HCT116 (cell line): ENCODE results near the gene SMPDL3B. TPM values are rescaled to one million over a fixed set of nuclear protein-coding genes. Genes with fewer than 3 reads are reported as not detected.

Experiments
- ATAC-seq: fragments of 200-7000 bp; cut with Tn5 transposase; 2 replicates; pipeline ENCODE4 v1.9.1; 2020; ENCODE audit warnings: mild to moderate bottlenecking, moderate library complexity
- BruUV-seq: library from RNA; stranded (reverse); fragments of 400-500 nt; replicated peaks from 2 replicates; lab custom pipeline; 2021; lab: Mats Ljungman, UMichigan
- CTCF ChIA-PET: fragments of 300-600 bp; sonication (Branson Sonifier 250); formaldehyde crosslinking; loops from one replicate; lab custom pipeline; 2021; ENCODE audit warnings: antibody characterized with exemption; lab: Charles Lee
- POLR2A ChIA-PET: fragments of 300-600, 350-600 bp; sonication (Branson Sonifier 250); formaldehyde crosslinking; loops from one replicate; lab custom pipeline; 2021; ENCODE audit warnings: antibody characterized with exemption; lab: Charles Lee
- RAD21 ChIA-PET, 2 experiments: fragments of 300-600 bp; sonication (Branson Sonifier 250); formaldehyde crosslinking; loops; one replicate each; lab custom pipeline; 2023; ENCODE audit warnings: low total read pairs in 2 of 2; ENCODE audit not compliant: uncharacterized antibody in 2 of 2, unreplicated experiment in 2 of 2, low non-redundant PET in 1 of 2; lab: Charles Lee
- DNase-seq: peaks from one replicate; pipeline ENCODE4 v3.0.0-alpha.2; 2010; ENCODE audit warnings: low read depth, low spot score
- H2AFZ ChIP-seq: fragments of 200-600 bp; shearing (Covaris generic), sonication (generic); 2 replicates; pipeline ENCODE4 v1.6.1; 2017; ENCODE audit warnings: low read depth, mixed run types, mixed read lengths, antibody characterized with exemption, low read length; ENCODE audit not compliant: poor library complexity, severe bottlenecking
- H3K27ac ChIP-seq: 2 replicates; pipeline ENCODE4 v1.5.1; 2012; ENCODE audit warnings: low read depth, low read length
- H3K27me3 ChIP-seq: fragments of 200-600 bp; sonication (generic); 2 replicates; pipeline ENCODE4 v1.6.1; 2016; ENCODE audit warnings: mixed run types, low read length, mixed read lengths; ENCODE audit not compliant: insufficient read depth
- H3K36me3 ChIP-seq, 2 experiments: fragments of 200-500 bp in 1 of 2; fragments of 200-600 bp in 1 of 2; sonication (Bioruptor generic) in 1 of 2; sonication (generic) in 1 of 2; 2 replicates each; pipeline versions ENCODE4 v1.5.1 to v1.6.1; 2014 to 2016; ENCODE audit warnings: low read length in 2 of 2, inconsistent platforms in 1 of 2, mixed read lengths in 1 of 2, mixed run types in 1 of 2; ENCODE audit not compliant: insufficient read depth in 2 of 2, control insufficient read depth in 1 of 2
- H3K4me1 ChIP-seq, 2 experiments: fragments of 200-600 bp in 1 of 2; sonication (generic) in 1 of 2; 2 replicates each; pipeline versions ENCODE4 v1.5.1 to v1.6.1; 2012 to 2017; ENCODE audit warnings: low read length in 2 of 2, inconsistent platforms in 1 of 2, mild to moderate bottlenecking in 1 of 2, mixed read lengths in 1 of 2, mixed run types in 1 of 2, moderate library complexity in 1 of 2; ENCODE audit not compliant: insufficient read depth in 2 of 2, control insufficient read depth in 1 of 2
- H3K4me2 ChIP-seq: fragments of 200-600 bp; sonication (generic); 2 replicates; pipeline ENCODE4 v1.6.1; 2017; ENCODE audit warnings: mixed run types, low read length, mixed read lengths
- H3K4me3 ChIP-seq, 2 experiments: fragments of 200-600 bp in 1 of 2; sonication (generic) in 1 of 2; replicated peaks in 1 of 2; 2 replicates each; pipeline ENCODE4 v1.5.1; 2011 to 2016; ENCODE audit warnings: low read length in 2 of 2, control low read depth in 1 of 2, low read depth in 1 of 2, mild to moderate bottlenecking in 1 of 2, mixed read lengths in 1 of 2, mixed run types in 1 of 2
- H3K79me2 ChIP-seq: fragments of 200-600 bp; sonication (generic); 2 replicates; pipeline ENCODE4 v1.6.1; 2017; ENCODE audit warnings: mild to moderate bottlenecking, mixed run types, low read length, moderate library complexity, mixed read lengths; ENCODE audit not compliant: insufficient read depth
- H3K9ac ChIP-seq: fragments of 200-600 bp; sonication (generic); 2 replicates; pipeline ENCODE4 v1.6.1; 2016; ENCODE audit warnings: low read length, mixed read lengths
- H3K9me2 ChIP-seq: fragments of 200-600 bp; sonication (generic), shearing (Covaris generic); 2 replicates; pipeline ENCODE4 v1.6.1; 2017; ENCODE audit warnings: mixed run types, mild to moderate bottlenecking, moderate library complexity; ENCODE audit not compliant: insufficient read depth
- H3K9me3 ChIP-seq, 2 experiments: fragments of 200-500 bp in 1 of 2; fragments of 200-600 bp in 1 of 2; sonication (Bioruptor generic) in 1 of 2; sonication (generic) in 1 of 2; 2 replicates each; pipeline ENCODE4 v1.6.1; 2014 to 2017; ENCODE audit warnings: low read length in 2 of 2, mixed read lengths in 2 of 2, inconsistent platforms in 1 of 2, low read depth in 1 of 2, mild to moderate bottlenecking in 1 of 2, mixed run types in 1 of 2, moderate library complexity in 1 of 2; ENCODE audit not compliant: control insufficient read depth in 1 of 2, insufficient read depth in 1 of 2
- H4K20me1 ChIP-seq: fragments of 200-600 bp; sonication (generic), shearing (Covaris generic); 2 replicates; pipeline ENCODE4 v1.6.1; 2017; ENCODE audit warnings: mixed run types, mild to moderate bottlenecking, moderate library complexity; ENCODE audit not compliant: insufficient read depth
- CEBPB ChIP-seq: IDR thresholded peaks from 2 replicates; pipeline ENCODE4 v1.6.1; 2012; ENCODE audit warnings: low read depth
- CTCF ChIP-seq, 3 experiments: fragments of 200-600 bp in 1 of 3; sonication (generic) in 1 of 3; IDR thresholded peaks in 2 of 3; conservative IDR thresholded peaks in 1 of 3; 2 replicates each; pipeline ENCODE4 v1.5.1; 2012 to 2017; ENCODE audit warnings: low read depth in 2 of 3, low read length in 2 of 3, antibody characterized with exemption in 1 of 3, borderline replicate concordance in 1 of 3, control low read depth in 1 of 3, mild to moderate bottlenecking in 1 of 3, mixed read lengths in 1 of 3, mixed run types in 1 of 3, moderate library complexity in 1 of 3; ENCODE audit not compliant: insufficient read depth in 1 of 3
- EZH2 ChIP-seq: fragments of 200-600 bp; sonication (generic); IDR thresholded peaks from 2 replicates; pipeline ENCODE4 v1.6.1; 2017; ENCODE audit warnings: antibody characterized with exemption, mixed run types
- EZH2phosphoT487 ChIP-seq: fragments of 200-600 bp; IDR thresholded peaks from 2 replicates; pipeline ENCODE4 v1.6.1; 2018; ENCODE audit warnings: antibody characterized with exemption, borderline replicate concordance
- FOSL1 ChIP-seq: IDR thresholded peaks from 2 replicates; pipeline ENCODE4 v1.6.1; 2012; ENCODE audit warnings: low read depth
- JUND ChIP-seq: IDR thresholded peaks from 2 replicates; pipeline ENCODE4 v1.6.1; 2012
- RAD21 ChIP-seq: IDR thresholded peaks from 2 replicates; pipeline ENCODE4 v1.6.1; 2012; ENCODE audit warnings: low read depth, mild to moderate bottlenecking
- SIN3A ChIP-seq: IDR thresholded peaks from 2 replicates; pipeline ENCODE4 v1.6.1; 2012; ENCODE audit warnings: low read depth
- SP1 ChIP-seq: IDR thresholded peaks from 2 replicates; pipeline ENCODE4 v1.6.1; 2012; ENCODE audit warnings: low read depth
- SRF ChIP-seq: IDR thresholded peaks from 2 replicates; pipeline ENCODE4 v1.6.1; 2012; ENCODE audit warnings: low read depth
- TCF7L2 ChIP-seq: IDR thresholded peaks from 2 replicates; pipeline ENCODE4 v1.7.0; 2011; ENCODE audit warnings: borderline replicate concordance, inconsistent platforms; ENCODE audit not compliant: insufficient read depth, insufficient read length; ENCODE audit errors: extremely low read depth
- ZFX ChIP-seq: fragments of 450-650 bp; IDR thresholded peaks from 2 replicates; pipeline ENCODE4 v1.6.1; 2017
- intact Hi-C: fragments of 100-400 bp; cut with micrococcal nuclease; formaldehyde crosslinking; loops from 2 replicates; pipeline ENCODE4 v1.10.0; 2022
- total RNA-seq: library from RNA; stranded (reverse); gene quantifications from one replicate; pipeline ENCODE4 v1.2.1, GENCODE V29; 2021; ENCODE audit not compliant: unreplicated experiment
- TF ChIP-seq, protein P1 (sequence below): IDR thresholded peaks from 2 replicates; pipeline ENCODE4 v1.6.1; 2012

Gene SMPDL3B
- total RNA-seq, 1 experiment from 2014 or later: 16.4 TPM

- no peak for DNase-seq
- no peak for TF ChIP-seq CEBPB
- TF ChIP-seq CTCF (IDR thresholded peaks at IDR 0.05 in 2 of 3, conservative IDR thresholded peaks at IDR 0.05 in 1 of 3; ENCODE audit: borderline replicate concordance in 1 of 3, insufficient read depth in 1 of 3, low read depth in 2 of 3, low read length in 2 of 3): no peak
- no peak for TF ChIP-seq FOSL1
- no peak for TF ChIP-seq SRF
- TF ChIP-seq ZFX: no peak
- TF ChIP-seq SIN3A: no peak
- TF ChIP-seq TCF7L2: no peak
- TF ChIP-seq JUND: no peak
- TF ChIP-seq EZH2: no peak
- TF ChIP-seq EZH2phosphoT487: no peak
- TF ChIP-seq, protein P1, sequence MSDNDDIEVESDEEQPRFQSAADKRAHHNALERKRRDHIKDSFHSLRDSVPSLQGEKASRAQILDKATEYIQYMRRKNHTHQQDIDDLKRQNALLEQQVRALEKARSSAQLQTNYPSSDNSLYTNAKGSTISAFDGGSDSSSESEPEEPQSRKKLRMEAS: no peak
- TF ChIP-seq SP1: no peak
- TF ChIP-seq RAD21: no peak
- no peak overlapping the region for H3K27ac ChIP-seq
- ChIA-PET POLR2A (no interaction called here), CTCF (no interaction called here), RAD21 (no interaction called here)
- BruUV-seq: no TSS peak
- no peaks in the 10 kb centered on the region; a peak in 1 of 4 replicates for H3K36me3 ChIP-seq
- ATAC-seq: no peak
- no peak overlapping the region for H3K9ac ChIP-seq
- no peaks in the 10 kb centered on the region for H4K20me1 ChIP-seq
- H3K4me1 ChIP-seq: peaks cover 0 to 4% of the 10 kb centered on the region in 2 experiments; a peak in 1 of 4 replicates
- intact Hi-C loops: no loop called here
- H3K27me3 ChIP-seq: no peaks in the 10 kb centered on the region
- no peak overlapping the region for H2AFZ ChIP-seq
- H3K4me2 ChIP-seq: no peak overlapping the region
- H3K4me3 ChIP-seq: no peak overlapping the region
- no peaks in the 10 kb centered on the region for H3K9me2 ChIP-seq
- H3K79me2 ChIP-seq: no peaks in the 10 kb centered on the region
- no peaks in the 10 kb centered on the region for H3K9me3 ChIP-seq
Observed at GRCh38 chr1:27945020-27945419, 10.2 kb downstream of the SMPDL3B start.
